HG03457 (cell line): Measurements from ENCODE around the gene DLGAP1.

Source experiments
- ATAC-seq: cut with Tn5 transposase; IDR thresholded peaks from one replicate; pipeline ENCODE4 v1.9.1; 2021; ENCODE audit warnings: moderate number of reproducible peaks; ENCODE audit not compliant: unreplicated experiment

Gene DLGAP1

GRCh38 chr18:4181882-4182568 lies 273.1 kb downstream of the DLGAP1 start:
- ATAC-seq, result no peak

- no peak for ATAC-seq
Measured at GRCh38 chr18:4181086-4181485, 274.0 kb downstream of the DLGAP1 start.

- no peak for ATAC-seq
Measured at GRCh38 chr18:4172196-4173100, 282.7 kb downstream of the DLGAP1 start.

DNA sequence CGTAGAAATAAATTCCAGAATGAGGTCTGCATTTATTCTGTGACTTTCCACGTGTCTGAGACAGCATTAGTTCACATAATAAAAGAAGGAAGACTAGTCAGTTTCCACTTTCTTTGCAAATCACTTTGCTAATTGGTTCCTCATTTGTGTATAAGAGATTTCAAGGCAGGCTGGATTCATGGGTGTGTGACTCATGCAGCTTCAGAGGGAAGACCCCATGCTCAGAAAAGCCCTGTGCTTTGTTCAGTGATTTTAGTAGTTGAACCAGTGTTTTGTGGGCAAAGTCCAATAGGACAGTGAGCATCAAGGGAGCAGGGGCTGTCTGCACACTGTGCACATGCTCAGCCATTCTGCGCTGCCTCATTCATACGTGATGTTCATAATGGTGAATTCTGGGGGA lies 297.8 kb downstream of the DLGAP1 start:
- no peak for ATAC-seq

DNA sequence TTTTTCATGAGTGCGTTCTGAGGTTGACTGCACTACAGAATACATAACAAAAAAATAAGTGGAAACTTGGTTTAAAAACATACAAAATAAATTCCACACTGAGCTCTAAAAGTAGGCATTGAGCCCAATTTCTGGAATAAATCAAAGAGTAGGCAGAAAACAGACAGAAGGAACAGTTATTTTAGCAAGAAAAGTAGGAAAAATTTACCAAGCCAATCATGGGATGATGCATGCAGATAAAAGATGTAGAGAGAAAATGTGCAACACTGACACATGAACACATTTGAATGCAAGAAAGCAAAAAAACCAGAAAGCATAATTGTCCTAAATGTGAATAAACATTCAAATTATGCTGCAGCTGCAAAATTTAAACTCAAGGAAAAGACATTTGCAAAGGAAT lies 308.3 kb downstream of the DLGAP1 start:
- ATAC-seq, result no peak

- ATAC-seq, result no peak
Measured at GRCh38 chr18:4144201-4144600, 310.9 kb downstream of the DLGAP1 start.

DNA sequence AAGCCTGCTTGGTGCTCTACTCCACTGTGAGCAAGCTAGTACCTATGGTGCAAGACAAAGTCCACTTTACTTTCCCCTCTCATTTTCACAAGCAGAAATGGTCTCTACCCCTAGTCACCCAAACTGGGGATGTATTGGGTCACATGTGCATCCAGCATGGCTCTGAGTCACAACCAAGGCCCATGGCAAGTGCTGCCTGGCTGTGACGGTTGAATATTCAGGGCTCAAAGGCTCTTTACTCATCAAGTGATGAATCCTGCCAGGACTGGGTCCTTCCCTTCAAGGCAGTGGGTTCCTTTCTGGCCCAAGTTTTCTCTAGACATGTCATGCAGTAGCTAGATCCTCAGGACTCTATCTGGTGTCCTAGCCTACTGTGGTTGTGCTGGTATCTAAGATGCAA lies 311.5 kb downstream of the DLGAP1 start:
- ATAC-seq, result no peak

DNA sequence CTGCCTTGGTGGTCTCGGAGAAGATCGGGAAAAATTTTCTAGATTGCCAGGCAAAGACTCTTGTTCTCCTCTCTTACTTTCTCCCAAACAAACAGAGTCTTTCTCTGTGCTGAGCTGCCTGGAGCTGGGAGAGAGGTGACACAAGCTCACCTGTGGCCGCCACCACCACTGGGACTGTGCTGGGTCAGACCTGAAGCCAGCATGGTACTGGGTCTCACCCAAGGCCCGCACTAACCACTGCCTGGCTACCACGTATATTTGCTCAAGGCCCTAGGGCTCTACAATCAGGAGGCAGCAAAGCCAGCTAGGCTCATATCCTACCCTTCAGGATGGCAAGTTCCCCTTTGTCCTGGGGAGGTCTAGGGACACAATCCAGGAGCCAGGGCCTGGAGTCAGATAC lies 312.2 kb downstream of the DLGAP1 start:
- ATAC-seq, result no peak

DNA sequence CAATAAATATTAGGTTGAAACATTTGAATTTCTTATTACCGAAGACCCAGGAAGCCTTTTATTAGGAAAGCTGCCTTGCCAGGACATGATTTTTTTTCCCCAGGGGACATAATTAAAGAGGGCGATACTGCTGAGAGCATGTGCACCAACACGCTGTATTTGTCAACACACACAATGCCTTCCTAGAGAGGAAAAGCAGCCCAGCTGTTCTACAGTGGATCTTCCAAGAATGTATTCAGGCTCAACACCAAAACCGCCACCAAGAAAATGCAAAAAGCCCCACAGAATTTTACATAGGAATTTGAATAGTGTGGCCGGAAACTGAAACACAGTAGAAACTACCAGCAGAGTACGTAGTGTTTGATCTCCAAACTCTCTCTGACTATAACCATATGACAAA lies 320.4 kb downstream of the DLGAP1 start:
- no peak for ATAC-seq

DNA sequence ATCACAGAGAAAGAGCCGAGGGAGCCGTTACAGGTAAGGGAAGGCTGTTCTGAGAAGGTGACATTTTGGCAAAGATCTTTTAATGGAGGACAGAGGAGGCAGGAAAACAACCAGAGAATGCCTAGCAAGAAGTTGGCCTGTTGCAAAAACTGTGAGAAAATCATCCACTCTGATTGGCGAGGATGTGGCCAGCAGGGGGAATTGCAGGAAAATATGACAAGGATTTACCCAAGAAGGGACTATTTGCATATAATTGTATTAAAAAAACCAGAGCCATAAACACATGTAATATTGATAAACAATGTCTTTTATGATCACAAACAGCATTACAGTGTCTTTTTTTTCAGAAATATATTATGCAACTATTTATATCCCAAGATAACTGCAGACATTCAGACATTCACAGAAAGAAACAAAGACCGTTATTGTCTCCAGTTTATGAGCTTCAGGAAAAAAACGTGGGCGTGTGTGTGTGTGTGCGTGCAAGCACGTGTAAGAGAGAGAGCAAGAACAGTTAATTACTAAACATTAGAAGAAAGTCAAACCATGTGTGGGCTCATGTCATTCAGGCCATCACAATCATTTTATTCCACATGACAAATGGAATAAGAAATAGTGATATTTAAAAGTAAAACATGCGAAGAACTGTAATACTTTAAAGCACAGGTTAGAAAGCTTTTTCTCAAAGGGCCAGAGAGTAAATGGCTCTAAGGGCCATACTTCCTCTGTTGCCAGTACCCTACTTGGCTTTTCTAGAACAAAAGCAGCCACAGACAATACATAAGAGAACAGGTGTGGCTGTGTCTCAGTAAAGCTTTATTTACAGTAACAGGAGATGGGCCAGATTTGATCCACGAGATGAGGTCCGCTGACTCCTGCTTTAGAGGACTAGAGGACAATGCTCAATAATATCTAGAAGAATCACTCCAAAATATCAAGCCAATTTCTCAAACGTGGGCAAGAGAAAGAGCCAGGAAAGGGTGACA lies 324.1 kb downstream of the DLGAP1 start:
- no peak for ATAC-seq

GRCh38 chr18:4126939-4127338 lies 328.2 kb downstream of the DLGAP1 start:
- no peak for ATAC-seq

GRCh38 chr18:4125627-4126230 lies 329.4 kb downstream of the DLGAP1 start:
- no peak for ATAC-seq

DNA sequence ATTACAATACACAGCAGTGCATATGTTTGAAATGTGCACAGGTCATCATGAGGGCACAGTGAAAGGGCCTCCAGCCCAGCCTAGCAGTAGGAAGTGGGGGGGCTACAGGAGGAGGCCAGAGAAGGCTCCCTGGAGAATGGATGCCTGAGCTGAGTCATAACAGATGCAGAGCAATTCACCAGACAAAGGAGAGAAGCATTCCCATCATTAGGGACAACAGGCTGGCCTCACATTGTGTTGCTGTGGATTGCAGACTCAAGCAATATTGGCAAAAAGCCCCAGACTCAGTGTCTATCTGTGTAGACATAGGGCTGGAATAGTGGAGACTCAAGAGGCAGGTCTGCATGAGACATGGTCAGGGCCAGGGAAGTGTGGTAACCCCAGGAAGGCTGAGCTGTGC lies 329.9 kb downstream of the DLGAP1 start:
- no peak for ATAC-seq

DNA sequence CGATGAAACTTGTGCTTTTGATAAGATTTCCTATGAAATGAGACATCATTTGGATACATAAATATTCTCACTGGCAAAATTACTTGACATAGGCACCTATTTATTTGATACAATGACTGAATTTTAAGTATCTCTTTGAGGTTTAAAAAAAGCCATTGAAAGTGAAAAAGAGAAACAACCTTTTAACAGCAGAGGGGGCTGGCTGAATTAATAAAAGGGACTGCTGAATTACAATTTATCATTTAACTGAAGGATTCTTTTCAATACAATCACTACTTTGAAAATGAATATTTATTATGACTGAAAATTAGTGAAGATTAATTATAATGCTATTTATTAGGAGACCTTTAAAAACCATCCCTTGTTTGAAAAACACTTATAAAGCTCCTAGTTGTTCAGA lies 335.3 kb downstream of the DLGAP1 start:
- ATAC-seq, result no peak

DNA sequence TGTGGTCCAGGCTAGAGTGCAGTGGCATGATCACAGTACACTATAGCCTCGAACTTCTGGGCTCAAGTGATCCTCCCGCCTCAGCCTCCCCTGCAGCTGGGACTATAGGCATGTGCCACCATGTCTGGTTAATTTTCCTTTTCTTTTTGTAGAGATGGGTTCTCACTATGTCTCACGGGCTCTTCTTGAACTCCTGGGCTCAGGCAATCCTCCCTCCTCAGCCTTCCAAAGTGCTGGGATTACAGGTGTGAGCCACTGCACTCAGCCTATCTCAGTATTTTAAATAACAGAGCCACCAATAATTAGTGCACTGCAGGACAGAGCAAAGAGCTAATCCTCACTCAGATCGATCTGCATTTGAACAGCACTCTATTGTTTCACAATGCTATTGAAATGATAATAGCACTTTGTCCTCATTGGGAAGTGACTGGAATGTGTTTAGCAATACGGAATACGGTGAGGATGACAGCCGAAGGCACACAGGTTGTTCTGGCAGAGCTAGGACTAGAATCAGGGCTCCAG lies 335.9 kb downstream of the DLGAP1 start:
- no peak for ATAC-seq

DNA sequence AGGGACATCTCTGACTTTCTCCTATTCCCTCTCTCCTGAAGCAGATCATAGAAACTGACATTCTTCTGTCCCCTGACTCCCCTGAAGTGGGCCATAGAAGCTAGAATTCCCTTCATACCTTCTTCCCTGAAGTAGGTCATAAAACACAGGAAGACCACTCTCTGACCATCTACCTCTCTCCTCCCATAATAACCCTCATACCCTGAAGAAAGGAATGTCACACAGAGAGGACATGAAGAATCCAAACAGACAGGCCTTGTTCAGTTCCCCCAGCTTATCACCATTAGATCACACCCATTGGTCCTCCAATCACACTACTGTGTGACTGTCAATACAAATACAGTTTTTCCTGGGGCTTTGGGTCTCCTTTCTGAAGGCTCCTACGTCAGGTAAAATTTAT lies 347.1 kb downstream of the DLGAP1 start:
- no peak for ATAC-seq

- no peak for ATAC-seq
Measured at GRCh38 chr18:4107049-4107467, 348.0 kb downstream of the DLGAP1 start.

DNA sequence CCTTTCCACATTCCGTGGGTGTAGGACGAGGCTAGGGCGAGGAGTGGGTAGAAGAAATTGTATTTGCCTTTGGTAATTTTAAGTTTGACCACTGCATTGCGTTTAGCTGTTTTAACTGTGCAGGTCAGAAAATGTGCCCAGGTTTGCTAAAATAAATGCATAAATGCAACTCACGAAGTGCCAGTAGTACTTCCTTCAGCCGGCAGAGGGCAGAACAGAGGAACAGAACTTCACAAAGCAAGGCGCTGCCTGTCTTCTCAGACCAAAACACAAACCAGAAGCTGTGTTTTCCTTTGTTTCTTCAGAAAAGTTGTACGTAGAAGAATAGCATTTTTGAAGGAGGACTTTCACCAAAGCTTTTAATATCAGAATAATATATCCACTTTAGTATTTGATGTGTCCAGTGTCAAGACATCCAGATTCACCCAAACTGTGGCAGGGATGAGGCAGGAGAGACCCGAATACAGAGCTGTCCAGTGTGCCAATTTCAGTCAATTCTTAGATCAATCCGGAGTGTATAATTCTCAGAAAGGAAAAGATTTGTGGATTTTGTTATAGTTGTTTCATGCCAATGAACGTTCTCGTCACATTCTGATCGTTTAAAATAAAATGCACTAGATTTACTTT lies 348.6 kb downstream of the DLGAP1 start:
- ATAC-seq, result no peak

- ATAC-seq, result no peak
Measured at GRCh38 chr18:4102901-4103300, 352.2 kb downstream of the DLGAP1 start.

- no peak for ATAC-seq
Measured at GRCh38 chr18:4101009-4101408, 354.1 kb downstream of the DLGAP1 start.
